NCI-H82 treated with DMSO at 0.1 percent for 48 hours (cell line): ENCODE results near the gene BABAM2.

Source experiments
- DNase-seq: peaks from one replicate; lab custom pipeline; 2025; ENCODE audit not compliant: unreplicated experiment; lab: John Stamatoyannopoulos, UW

BABAM2 gene

GRCh38 chr2:28153851-28154250 lies 263.3 kb downstream of the BABAM2 start:
- DNase-seq, result no peak

GRCh38 chr2:28155086-28155485 lies 264.6 kb downstream of the BABAM2 start:
- DNase-seq, result no peak

GRCh38 chr2:28155627-28156026 lies 265.1 kb downstream of the BABAM2 start:
- no peak for DNase-seq

- DNase-seq, result no peak
Measured at GRCh38 chr2:28158791-28159190, 268.3 kb downstream of the BABAM2 start.

- no peak for DNase-seq
Measured at GRCh38 chr2:28160986-28161425, 270.5 kb downstream of the BABAM2 start.

GRCh38 chr2:28161466-28161865 lies 270.9 kb downstream of the BABAM2 start:
- DNase-seq, result no peak

- DNase-seq, result no peak
Measured at GRCh38 chr2:28162564-28162963, 272.0 kb downstream of the BABAM2 start.

- no peak for DNase-seq
Measured at GRCh38 chr2:28163028-28163427, 272.5 kb downstream of the BABAM2 start.

GRCh38 chr2:28163627-28164279 lies 273.2 kb downstream of the BABAM2 start:
- no peak for DNase-seq

- no peak for DNase-seq
Measured at GRCh38 chr2:28164280-28164801, 273.8 kb downstream of the BABAM2 start.

- no peak for DNase-seq
Measured at GRCh38 chr2:28165087-28165635, 274.6 kb downstream of the BABAM2 start.

- DNase-seq, result no peak
Measured at GRCh38 chr2:28166956-28167355, 276.4 kb downstream of the BABAM2 start.

GRCh38 chr2:28168376-28168775 lies 277.8 kb downstream of the BABAM2 start:
- DNase-seq, result no peak

GRCh38 chr2:28169492-28169891 lies 279.0 kb downstream of the BABAM2 start:
- DNase-seq, result no peak

GRCh38 chr2:28172114-28172898 lies 281.8 kb downstream of the BABAM2 start:
- no peak for DNase-seq

GRCh38 chr2:28173377-28173776 lies 282.8 kb downstream of the BABAM2 start:
- DNase-seq, result no peak

GRCh38 chr2:28174211-28174610 lies 283.7 kb downstream of the BABAM2 start:
- DNase-seq, result no peak

- no peak for DNase-seq
Measured at GRCh38 chr2:28175028-28175427, 284.5 kb downstream of the BABAM2 start.

GRCh38 chr2:28178946-28179345 lies 288.4 kb downstream of the BABAM2 start:
- DNase-seq, result no peak

GRCh38 chr2:28181801-28182200 lies 291.3 kb downstream of the BABAM2 start:
- no peak for DNase-seq

GRCh38 chr2:28182348-28182747 lies 291.8 kb downstream of the BABAM2 start:
- no peak for DNase-seq

- no peak for DNase-seq
Measured at GRCh38 chr2:28185153-28185552, 294.6 kb downstream of the BABAM2 start.
